ENCODE data around the gene ZNF568.

DNA sequence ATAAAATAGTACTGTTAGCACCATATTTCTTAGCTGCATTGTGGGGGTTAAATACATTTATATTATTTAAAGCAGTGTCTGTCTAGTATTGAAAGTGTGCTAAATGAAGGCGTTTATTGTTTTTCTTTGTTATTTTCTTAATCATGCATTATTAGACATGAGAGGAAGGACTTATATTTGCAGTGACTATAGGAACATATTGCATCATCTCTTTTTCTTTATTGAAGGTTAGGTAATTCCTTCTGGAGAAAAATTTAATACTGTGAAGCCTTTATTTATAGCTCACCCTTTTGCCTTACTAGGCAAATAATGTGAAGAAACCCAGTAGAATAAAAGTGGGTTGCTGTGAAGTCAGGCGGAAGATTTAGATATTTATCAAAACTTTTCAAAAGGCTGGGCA, 83.2 kb downstream of the ZNF568 start:
- TF ChIP-seq, protein P1, sequence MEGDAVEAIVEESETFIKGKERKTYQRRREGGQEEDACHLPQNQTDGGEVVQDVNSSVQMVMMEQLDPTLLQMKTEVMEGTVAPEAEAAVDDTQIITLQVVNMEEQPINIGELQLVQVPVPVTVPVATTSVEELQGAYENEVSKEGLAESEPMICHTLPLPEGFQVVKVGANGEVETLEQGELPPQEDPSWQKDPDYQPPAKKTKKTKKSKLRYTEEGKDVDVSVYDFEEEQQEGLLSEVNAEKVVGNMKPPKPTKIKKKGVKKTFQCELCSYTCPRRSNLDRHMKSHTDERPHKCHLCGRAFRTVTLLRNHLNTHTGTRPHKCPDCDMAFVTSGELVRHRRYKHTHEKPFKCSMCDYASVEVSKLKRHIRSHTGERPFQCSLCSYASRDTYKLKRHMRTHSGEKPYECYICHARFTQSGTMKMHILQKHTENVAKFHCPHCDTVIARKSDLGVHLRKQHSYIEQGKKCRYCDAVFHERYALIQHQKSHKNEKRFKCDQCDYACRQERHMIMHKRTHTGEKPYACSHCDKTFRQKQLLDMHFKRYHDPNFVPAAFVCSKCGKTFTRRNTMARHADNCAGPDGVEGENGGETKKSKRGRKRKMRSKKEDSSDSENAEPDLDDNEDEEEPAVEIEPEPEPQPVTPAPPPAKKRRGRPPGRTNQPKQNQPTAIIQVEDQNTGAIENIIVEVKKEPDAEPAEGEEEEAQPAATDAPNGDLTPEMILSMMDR (IDR thresholded peaks at IDR 0.05 in 4 of 5, conservative IDR thresholded peaks at IDR 0.05 in 1 of 5): no peak
- no peak for TF ChIP-seq POLR2A (IDR thresholded peaks at IDR 0.05)

Measured in gastrocnemius medialis (tissue), 4 donors.